ENCODE data around the gene SP6. TPM values are rescaled to one million over a fixed set of nuclear protein-coding genes. Genes with fewer than 3 reads are reported as not detected.

The SP6 gene
- total RNA-seq, 1 experiment from 2014 or later: 10.8 TPM

GRCh38 chr17:47875011-47875985 is 24.3 kb upstream of the SP6 start:
- no peak for DNase-seq (ENCODE audit: low read depth, low spot score)
- no peak overlapping the region for H3K4me3 ChIP-seq (replicated peaks in 1 of 2; ENCODE audit: low read depth in 1 of 2, low read length in 2 of 2)
- H3K36me3 ChIP-seq (ENCODE audit: control insufficient read depth in 1 of 2, insufficient read depth in 2 of 2, low read length in 2 of 2): no peaks in the 10 kb centered on the region
- no peak overlapping the region for H3K27ac ChIP-seq (ENCODE audit: low read depth, low read length)
- H3K9me3 ChIP-seq (ENCODE audit: control insufficient read depth in 1 of 2, insufficient read depth in 1 of 2, low read depth in 1 of 2, low read length in 2 of 2): no peaks in the 10 kb centered on the region
- ChIA-PET POLR2A (no interaction called here), CTCF (interaction anchor here (1.0 kb wide), 1 partner anchor 14 kb away, joined by 3 read pairs; no protein-coding TSS in a partner anchor), RAD21 (ENCODE audit: low non-redundant PET in 1 of 2, low total read pairs in 2 of 2, uncharacterized antibody in 2 of 2, unreplicated experiment in 2 of 2) (no interaction called here)
- H3K27me3 ChIP-seq (ENCODE audit: insufficient read depth, low read length): peaks cover 2% of the 10 kb centered on the region; the same call in 1 of the 2 replicates
- H2AFZ ChIP-seq (ENCODE audit: low read depth, low read length, poor library complexity, severe bottlenecking): no peak overlapping the region
- no peaks in the 10 kb centered on the region for H4K20me1 ChIP-seq (ENCODE audit: insufficient read depth)
- H3K9me2 ChIP-seq (ENCODE audit: insufficient read depth): no peaks in the 10 kb centered on the region
- H3K9ac ChIP-seq (ENCODE audit: low read length): no peak overlapping the region
- BruUV-seq (replicated peaks): no TSS peak
- intact Hi-C loops (cut with micrococcal nuclease): no loop called here
- no peak for ATAC-seq
- H3K79me2 ChIP-seq (ENCODE audit: insufficient read depth, low read length): no peaks in the 10 kb centered on the region
- no peak for TF ChIP-seq EZH2 (IDR thresholded peaks at IDR 0.05)
- TF ChIP-seq, protein P1, sequence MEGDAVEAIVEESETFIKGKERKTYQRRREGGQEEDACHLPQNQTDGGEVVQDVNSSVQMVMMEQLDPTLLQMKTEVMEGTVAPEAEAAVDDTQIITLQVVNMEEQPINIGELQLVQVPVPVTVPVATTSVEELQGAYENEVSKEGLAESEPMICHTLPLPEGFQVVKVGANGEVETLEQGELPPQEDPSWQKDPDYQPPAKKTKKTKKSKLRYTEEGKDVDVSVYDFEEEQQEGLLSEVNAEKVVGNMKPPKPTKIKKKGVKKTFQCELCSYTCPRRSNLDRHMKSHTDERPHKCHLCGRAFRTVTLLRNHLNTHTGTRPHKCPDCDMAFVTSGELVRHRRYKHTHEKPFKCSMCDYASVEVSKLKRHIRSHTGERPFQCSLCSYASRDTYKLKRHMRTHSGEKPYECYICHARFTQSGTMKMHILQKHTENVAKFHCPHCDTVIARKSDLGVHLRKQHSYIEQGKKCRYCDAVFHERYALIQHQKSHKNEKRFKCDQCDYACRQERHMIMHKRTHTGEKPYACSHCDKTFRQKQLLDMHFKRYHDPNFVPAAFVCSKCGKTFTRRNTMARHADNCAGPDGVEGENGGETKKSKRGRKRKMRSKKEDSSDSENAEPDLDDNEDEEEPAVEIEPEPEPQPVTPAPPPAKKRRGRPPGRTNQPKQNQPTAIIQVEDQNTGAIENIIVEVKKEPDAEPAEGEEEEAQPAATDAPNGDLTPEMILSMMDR (IDR thresholded peaks at IDR 0.05 in 2 of 3, conservative IDR thresholded peaks at IDR 0.05 in 1 of 3; ENCODE audit: borderline replicate concordance in 1 of 3, insufficient read depth in 1 of 3, low read depth in 2 of 3, low read length in 2 of 3): no peak
- TF ChIP-seq FOSL1 (IDR thresholded peaks at IDR 0.05; ENCODE audit: low read depth): no peak
- TF ChIP-seq SP1 (IDR thresholded peaks at IDR 0.05; ENCODE audit: low read depth): no peak
- no peak overlapping the region for H3K4me2 ChIP-seq (ENCODE audit: low read length)
- H3K4me1 ChIP-seq (ENCODE audit: control insufficient read depth in 1 of 2, insufficient read depth in 2 of 2, low read length in 2 of 2): peaks cover 3 to 24% of the 10 kb centered on the region in 2 experiments

Measured in HCT116 (cell line).